ENCODE data around the gene L2HGDH.

Gene L2HGDH

DNA sequence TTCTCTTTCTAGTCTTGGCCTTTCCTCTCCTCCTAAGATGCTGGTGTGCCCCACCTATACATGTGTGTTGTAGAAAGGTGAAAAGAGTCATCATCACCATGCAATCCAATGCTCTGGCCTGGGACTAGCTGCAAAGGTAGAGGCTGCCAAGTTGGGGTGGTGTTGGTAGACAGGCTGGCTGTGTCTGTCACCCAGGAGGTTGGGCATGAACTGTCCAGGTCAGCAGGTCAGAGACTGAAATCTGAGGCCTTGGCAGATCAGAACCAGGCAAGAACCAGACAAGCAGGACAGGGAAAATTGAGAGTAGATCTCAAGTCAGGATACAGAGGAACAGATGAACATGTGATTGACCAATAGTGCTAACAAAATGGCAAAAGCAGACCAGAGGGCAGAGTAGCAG, 26.2 kb downstream of the L2HGDH start:
- DNase-seq = no peak

- no peak for DNase-seq
These were observed 39.5 kb downstream of the L2HGDH start for GRCh38 chr14:50272498-50272897.

DNA sequence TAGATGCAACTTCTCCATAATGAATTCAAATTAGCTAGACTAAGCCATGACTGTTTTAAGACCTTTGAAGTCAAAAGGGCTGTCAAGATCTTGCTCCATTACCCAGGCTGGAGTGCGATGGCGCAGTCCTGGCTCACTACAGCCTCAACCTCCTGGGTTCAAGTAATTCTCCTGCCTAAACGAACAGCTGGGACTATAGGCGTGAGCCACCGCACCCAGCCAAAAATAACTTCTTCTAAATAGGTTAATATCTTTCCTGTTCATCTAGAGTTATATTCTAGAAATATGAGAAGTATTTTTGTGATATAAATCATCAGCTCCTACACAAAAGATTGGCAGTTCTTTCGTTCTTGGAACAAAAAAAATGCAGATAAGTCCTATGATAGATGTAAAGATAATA, 41.1 kb downstream of the L2HGDH start:
- no peak for DNase-seq

- DNase-seq = no peak
These were observed 47.0 kb downstream of the L2HGDH start for GRCh38 chr14:50265029-50265428.

DNA sequence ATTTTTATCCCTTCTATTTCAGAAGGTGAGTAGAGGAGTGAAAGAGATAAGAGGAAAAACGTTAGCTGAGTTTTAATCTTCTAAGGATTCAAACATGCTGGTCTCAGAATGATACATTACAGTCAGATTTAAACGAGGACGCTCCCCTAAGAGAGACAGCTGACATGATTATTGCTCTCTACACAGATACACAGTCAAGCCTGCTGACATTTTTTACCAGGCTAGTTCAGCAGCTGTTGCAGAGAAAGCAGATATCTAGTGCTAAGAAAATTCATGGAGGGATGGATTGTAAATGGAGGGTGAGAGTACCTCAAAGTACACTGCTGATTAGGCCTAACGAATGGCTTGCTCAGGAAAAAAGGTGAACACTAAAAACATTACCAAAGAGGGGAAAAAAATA, 48.7 kb downstream of the L2HGDH start:
- DNase-seq = no peak

DNA sequence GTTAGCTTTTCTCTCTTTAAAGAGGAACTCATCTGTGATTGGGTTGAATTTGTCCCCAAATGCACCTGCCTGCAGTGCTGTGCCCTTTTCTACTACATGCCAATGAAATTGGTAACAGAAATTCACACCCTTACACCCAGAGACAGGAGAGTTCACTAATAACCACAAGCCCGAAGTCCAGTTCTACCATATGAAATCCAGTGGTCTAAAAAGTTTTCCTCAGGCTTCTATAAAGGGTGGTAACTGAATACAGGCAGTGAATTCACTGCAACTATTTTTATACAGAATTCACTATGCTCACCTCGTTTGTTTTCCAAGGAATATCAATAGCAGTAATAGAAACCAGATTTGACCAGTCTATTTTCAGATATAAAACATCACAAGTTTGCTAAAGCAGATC, 49.2 kb downstream of the L2HGDH start:
- DNase-seq = no peak

DNA sequence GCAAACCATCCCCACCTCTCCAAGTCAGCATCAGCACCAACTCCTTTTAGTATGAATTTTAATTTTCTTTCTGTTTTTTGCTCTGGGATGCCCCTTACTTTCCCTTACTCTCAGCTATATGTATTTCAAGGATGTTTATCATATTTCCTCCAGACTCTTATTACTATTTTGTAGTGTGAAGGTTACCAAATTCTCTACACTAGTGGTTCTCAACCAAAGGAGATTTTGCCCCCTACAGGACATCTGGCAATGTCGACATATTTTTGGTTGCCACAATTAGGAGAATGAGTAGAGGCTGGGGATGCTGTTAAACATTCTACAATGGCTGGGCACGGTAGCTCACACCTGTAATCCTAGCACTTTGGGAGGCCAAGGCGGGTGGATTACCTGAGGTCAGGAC, 51.5 kb downstream of the L2HGDH start:
- no peak for DNase-seq

- no peak for DNase-seq
These were observed 52.0 kb downstream of the L2HGDH start for GRCh38 chr14:50260072-50260471.

DNA sequence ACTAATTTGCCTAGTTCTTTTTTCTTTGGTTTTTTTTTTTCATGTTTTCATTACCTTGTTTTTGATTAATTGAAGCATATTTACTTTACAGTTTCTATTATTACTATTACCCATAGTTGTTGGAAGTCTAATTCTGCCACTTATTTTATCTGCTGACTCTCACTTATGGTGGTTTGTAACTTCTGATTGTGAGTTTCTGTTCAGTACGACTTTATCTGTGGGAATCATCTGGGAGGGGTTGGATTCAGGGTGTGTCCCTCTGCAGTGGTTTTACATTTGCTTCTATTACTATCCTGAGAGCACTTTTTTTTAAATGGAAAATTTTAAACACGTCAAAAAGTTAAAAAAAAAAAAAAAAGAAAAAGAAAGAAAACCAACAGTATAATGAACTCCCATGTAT, 54.3 kb downstream of the L2HGDH start:
- no peak for DNase-seq

- no peak for DNase-seq
These were observed 57.8 kb downstream of the L2HGDH start for GRCh38 chr14:50254248-50254647.

DNA sequence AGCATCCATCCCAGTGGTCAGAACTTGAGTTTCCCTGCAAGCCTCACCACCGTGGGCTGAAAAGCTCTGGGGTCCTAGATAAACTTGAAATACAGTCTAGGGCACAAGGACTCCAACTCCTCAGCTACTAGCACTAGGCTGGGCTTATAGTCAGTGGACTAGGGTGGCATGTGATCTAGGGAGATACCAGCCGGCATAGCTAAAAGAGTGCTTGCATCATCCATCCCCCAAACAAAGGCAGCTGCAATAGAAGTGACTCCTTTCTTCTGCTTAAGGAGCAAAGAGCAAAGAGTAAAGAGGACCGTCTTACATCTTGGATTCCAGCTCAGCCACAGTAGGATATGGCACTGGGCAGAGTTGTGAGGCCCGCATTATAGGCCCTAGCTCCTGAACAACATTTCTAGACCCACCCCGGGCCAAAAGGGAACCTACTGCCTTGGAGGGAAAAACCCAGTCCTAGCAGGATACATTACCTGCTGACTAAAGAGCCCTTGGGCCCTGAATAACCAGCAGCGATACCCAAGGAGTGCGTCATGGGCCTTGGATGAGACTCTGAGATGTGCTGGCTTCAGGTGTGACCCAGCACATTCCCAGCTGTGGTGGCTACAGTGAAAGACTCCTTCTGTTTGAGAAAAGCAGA, 62.8 kb downstream of the L2HGDH start:
- DNase-seq = no peak

DNA sequence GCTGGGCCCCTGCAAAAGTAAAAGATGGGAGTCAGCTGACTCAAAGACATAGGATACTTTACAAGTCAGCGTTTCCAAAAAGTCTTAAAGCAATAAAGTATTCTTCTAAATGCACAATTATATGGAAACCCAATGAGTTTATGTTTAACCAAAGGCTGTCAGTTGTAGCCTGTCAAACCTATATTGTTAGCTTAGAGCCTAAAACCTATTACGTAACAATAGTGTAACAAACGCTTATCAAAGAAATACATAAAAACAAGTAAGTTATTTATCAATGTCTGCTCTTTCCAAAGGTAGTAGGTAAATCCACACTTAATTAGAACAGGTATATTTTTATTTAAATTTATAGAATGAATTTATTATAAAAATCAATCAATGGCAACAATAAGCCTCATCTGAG, 64.8 kb downstream of the L2HGDH start:
- DNase-seq = no peak

DNA sequence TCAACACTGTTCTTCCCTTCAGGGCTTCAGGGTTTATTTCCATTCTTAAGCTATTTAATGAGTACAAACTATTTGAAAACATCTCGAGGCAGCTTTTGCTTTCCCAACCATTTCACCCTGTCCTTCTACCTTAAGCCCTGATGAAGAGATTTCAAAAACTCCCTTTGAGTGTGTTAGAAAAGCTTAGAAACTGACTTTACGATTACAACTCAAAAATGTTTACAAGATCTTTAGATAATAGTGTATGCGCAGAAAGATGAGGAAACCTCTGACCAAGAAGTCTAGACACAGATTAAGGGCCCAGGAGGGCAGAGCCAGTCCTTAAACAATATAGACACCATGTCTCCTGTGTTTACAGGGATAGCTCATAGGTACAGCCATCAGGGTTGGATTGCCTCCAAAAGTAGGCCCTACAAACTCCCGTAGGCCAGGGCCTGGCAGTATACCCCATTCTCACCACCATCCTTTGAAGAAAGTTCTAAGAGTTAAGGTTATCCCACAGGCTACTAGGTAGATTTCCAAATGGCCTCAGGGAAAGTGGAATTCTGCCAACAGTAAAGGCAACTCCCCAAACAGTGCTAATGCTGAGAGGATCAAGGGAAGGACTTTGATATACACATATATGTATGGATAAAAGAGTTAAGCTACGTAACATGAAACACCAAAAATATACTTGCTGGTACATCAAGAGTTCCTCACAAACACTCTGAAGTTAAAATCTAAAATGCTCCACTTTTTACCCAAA, 69.3 kb downstream of the L2HGDH start:
- no peak for DNase-seq

GRCh38 chr14:50242096-50242495, 69.9 kb downstream of the L2HGDH start:
- DNase-seq = no peak

- DNase-seq = no peak
These were observed 74.6 kb downstream of the L2HGDH start for GRCh38 chr14:50237427-50237826.

DNA sequence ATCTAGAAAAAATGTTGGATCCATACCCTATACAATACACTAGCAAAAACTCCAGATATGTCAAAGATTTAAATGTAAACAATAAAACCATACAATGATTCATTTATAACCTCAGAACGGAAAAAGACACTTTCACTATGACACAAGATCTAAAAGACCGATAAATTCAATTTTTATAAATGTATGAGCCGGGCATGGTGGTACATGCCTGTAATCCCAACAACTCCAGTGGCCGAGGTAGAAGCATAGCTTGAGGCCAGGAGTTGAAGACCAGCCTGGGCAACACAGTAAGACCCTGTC, 78.1 kb downstream of the L2HGDH start:
- DNase-seq = no peak

DNA sequence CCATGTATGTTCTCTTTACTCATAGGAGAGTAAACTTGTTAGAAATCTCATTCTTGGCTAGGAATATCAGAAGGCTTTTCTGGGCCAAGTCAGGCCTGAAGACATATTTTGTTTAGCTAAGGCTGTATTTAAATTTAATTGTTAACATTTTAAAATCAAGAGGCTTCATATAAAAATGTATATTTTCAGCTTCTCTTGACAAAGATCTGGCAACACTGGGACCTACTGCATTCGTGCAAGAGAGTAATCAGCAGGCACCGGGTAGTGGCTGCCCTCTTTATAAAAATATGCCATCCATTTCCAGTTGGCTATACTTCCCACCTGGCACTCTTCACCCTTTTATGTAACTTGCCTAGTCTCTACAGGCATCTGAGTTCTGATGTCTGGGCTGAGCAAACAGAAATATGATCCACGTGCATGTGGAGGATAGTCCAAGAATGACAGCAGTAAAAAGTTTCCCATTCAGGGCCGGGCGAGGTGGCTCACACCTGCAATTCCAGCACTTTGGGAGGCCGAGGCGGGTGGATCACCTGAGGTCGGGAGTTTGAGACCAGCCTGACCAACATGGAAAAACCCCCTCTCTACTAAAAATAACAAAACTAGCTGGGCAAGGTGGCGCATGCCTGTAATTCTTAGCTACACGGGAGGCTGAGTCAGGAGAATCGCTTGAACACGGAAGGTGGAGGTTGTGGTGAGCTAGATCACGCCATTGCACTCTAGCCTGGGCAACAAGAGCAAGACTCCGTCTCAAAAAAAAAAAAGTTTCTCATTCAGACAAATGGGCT, 78.7 kb downstream of the L2HGDH start:
- DNase-seq = peak; percentile 25

GRCh38 chr14:50232276-50232642, 79.8 kb downstream of the L2HGDH start:
- no peak for DNase-seq

DNA sequence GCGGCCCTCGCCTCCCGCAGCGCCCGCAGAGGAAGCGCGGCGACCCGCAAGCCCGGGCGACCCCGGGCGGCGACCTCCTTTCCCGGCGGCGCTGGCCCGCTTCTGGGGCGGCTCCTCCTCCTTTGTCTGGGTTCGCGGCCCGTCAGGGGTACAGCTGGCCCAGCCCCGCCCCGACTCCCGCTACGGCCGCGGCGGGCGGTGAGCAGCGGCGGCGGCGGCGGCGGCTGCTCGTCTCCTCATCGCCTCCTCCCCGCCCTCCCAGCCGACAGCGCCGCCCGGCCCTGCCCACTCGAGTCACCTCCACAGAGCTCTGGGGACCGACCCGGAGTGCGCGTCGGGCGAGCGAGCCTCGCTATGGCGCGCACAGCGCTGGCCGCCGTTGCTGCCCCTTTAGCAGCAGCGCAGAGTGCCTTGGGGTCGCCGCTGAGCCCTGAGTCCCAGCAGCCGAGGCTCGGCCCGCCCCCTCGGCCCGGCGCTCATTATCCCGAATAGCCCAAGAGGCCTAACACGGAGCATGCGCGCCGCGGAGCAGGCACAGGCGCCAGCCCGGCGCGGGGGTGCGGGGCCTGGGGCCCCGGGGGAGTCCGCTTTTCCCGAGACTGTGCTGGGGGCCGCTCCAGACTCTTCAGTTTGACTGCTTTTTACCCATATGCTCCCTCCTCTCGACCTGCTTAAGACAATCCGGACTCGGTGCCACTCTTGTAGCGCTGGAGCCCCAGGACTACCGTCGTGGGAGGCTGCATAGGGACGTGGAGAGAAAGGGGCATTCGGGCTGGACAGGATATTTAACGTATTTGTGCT, 80.4 kb downstream of the L2HGDH start, which contains the start of gene SOS2:
TSS of gene SOS2 (minus strand) at position 104 of the 801 bp plus-strand sequence. CDS start 295 bp downstream, outside the sequence.
- peak; percentile 79 for DNase-seq

DNA sequence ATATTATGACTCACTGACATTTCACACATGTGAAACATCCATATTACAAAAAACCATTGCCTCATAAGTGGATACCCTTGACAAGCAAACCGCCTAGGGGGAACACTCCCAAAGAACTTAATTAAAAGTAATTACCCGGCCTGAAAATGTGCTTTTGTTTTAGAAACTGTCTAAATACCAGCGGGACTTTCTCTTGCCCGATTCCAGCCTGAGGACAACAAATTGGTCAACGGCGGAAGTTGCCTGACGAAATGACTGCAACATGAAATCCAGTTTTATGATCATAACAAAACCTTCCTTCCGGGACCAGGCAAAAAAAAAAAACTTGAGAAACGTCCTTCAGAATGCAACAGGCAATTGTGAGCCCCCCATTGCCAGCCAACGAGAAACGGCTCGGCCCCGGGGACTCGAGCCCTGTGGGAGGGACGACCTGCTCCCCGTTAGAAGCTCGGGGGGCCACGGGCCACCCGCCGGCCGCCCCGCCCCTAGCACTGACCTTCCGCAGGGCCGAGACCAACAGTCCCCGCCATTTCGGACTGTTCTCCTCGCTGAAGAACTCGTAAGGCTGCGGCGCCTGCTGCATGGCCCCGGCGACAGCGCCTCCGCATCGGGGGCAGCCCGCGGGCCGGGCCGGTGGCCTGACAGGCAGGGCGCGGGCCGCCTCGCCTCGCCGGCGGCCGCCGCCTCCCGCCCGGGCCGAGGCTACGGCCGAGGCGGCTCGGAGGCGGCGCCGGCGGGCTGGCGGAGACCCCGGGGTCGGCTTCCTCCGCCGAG, 81.1 kb downstream of the L2HGDH start:
- DNase-seq = peak; percentile 28

DNA sequence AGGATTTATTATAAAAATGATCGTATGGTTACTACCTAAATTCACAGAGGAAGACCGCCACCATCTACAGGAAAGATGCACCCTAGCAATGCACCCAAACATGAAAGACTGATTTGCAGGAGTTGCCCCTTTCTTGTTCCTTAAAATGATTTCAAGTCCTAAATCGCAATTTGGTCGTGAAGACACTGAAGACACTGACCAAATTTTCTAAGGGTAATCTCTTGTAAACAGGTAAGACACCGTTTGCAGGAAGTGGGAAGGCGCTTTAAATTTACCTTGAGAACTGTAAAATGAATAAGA, 81.7 kb downstream of the L2HGDH start:
- DNase-seq = no peak

DNA sequence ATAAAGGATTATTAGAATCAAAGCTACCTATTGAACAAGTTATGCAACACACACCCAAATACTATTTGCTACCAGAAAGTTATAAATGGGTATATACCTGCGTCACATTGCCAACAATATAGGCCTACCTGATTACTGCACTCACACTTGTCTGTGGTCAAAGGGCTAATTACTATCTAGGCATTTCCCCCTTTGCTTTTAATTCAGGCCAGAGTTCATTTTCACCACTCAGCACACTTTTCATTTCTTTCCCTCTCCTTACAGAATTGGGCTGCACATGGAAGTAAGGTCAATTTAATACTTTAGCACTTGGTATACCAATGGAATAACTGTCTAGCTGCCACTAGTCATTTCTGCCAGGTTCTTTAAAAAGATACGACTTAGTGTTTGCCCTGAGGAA, 82.3 kb downstream of the L2HGDH start:
- DNase-seq = no peak

- DNase-seq = no peak
These were observed 83.7 kb downstream of the L2HGDH start for GRCh38 chr14:50228313-50228712.
